IPS-20b (cell line): ENCODE measurements around the gene TXNRD3.
"Not testable (repeated sequence)": the region's sequence is repeated elsewhere in the genome, so short reads cannot be mapped to it uniquely, and the experiment has no call there.

Experiments used
- H3K27ac ChIP-seq: one replicate; pipeline ENCODE4 v1.5.1; 2013; ENCODE audit warnings: low read length
- H3K27me3 ChIP-seq: 2 replicates; pipeline ENCODE4 v1.6.1; 2013; ENCODE audit warnings: mild to moderate bottlenecking, low read length, inconsistent platforms; ENCODE audit not compliant: insufficient read depth
- H3K36me3 ChIP-seq: 2 replicates; pipeline ENCODE4 v1.6.1; 2013; ENCODE audit warnings: low read depth, mild to moderate bottlenecking, inconsistent platforms, low read length, moderate library complexity; ENCODE audit not compliant: insufficient read depth
- H3K4me1 ChIP-seq: 2 replicates; pipeline ENCODE4 v1.6.1; 2013; ENCODE audit warnings: mild to moderate bottlenecking, control low read depth, inconsistent platforms, low read length, moderate library complexity; ENCODE audit not compliant: insufficient read depth
- H3K4me3 ChIP-seq: 2 replicates; pipeline ENCODE4 v1.5.1; 2013; ENCODE audit warnings: mild to moderate bottlenecking, low read length, inconsistent platforms
- H3K9ac ChIP-seq: 2 replicates; pipeline ENCODE4 v1.6.1; 2013; ENCODE audit warnings: low read depth, mild to moderate bottlenecking, inconsistent platforms, low read length, moderate library complexity
- H3K9me3 ChIP-seq: 2 replicates; pipeline ENCODE4 v1.6.1; 2013; ENCODE audit warnings: mild to moderate bottlenecking, low read depth, low read length, inconsistent platforms; ENCODE audit not compliant: insufficient read depth

The TXNRD3 gene

GRCh38 chr3:126609909-126610308 is 45.0 kb downstream of the TXNRD3 start:
- Histone ChIP-seq H3K27me3 (no peaks in the 10 kb centered on the region), H3K27ac (no peak overlapping the region), H3K4me1 (no peaks in the 10 kb centered on the region), H3K4me3 (no peak overlapping the region), H3K9ac (no peak overlapping the region), H3K36me3 (no peaks in the 10 kb centered on the region), H3K9me3 (no peaks in the 10 kb centered on the region)

GRCh38 chr3:126607214-126607908 is 47.6 kb downstream of the TXNRD3 start:
- no peaks in the 10 kb centered on the region for H3K4me1 ChIP-seq

GRCh38 chr3:126606001-126606400 is 48.9 kb downstream of the TXNRD3 start:
- Histone ChIP-seq H3K9ac (no peak overlapping the region), H3K4me1 (no peaks in the 10 kb centered on the region), H3K4me3 (no peak overlapping the region), H3K27ac (no peak overlapping the region), H3K27me3 (no peaks in the 10 kb centered on the region), H3K9me3 (no peaks in the 10 kb centered on the region), H3K36me3 (no peaks in the 10 kb centered on the region)

More at GRCh38 chr3:126607214-126607908, 47.6 kb downstream of the TXNRD3 start:
- no peaks in the 10 kb centered on the region for H3K9me3 ChIP-seq
- H3K4me3 ChIP-seq, result no peak overlapping the region
- no peak overlapping the region for H3K9ac ChIP-seq
- no peak overlapping the region for H3K27ac ChIP-seq
- H3K27me3 ChIP-seq, result no peaks in the 10 kb centered on the region
- H3K36me3 ChIP-seq, result no peaks in the 10 kb centered on the region

- H3K4me1 ChIP-seq, result no peaks in the 10 kb centered on the region
- no peak overlapping the region for H3K9ac ChIP-seq
- no peak overlapping the region for H3K27ac ChIP-seq
- H3K36me3 ChIP-seq, result no peaks in the 10 kb centered on the region
- H3K4me3 ChIP-seq, result no peak overlapping the region
- no peaks in the 10 kb centered on the region for H3K9me3 ChIP-seq
- H3K27me3 ChIP-seq, result no peaks in the 10 kb centered on the region
Observed at GRCh38 chr3:126604691-126605090, 50.2 kb downstream of the TXNRD3 start.

- Histone ChIP-seq H3K9me3 (no peaks in the 10 kb centered on the region), H3K27me3 (no peaks in the 10 kb centered on the region), H3K4me1 (no peaks in the 10 kb centered on the region), H3K27ac (no peak overlapping the region), H3K9ac (no peak overlapping the region), H3K36me3 (no peaks in the 10 kb centered on the region), H3K4me3 (no peak overlapping the region)
Observed at GRCh38 chr3:126599101-126599500, 55.8 kb downstream of the TXNRD3 start.

- not testable (repeated sequence) for H3K27ac ChIP-seq, H3K9me3 ChIP-seq, H3K36me3 ChIP-seq, H3K9ac ChIP-seq, H3K27me3 ChIP-seq, H3K4me3 ChIP-seq, H3K4me1 ChIP-seq
Observed at GRCh38 chr3:126595479-126595878, 59.4 kb downstream of the TXNRD3 start.

GRCh38 chr3:126591515-126591914 is 63.4 kb downstream of the TXNRD3 start:
- not testable (repeated sequence) for H3K4me1 ChIP-seq, H3K27me3 ChIP-seq, H3K27ac ChIP-seq, H3K9ac ChIP-seq, H3K9me3 ChIP-seq, H3K4me3 ChIP-seq, H3K36me3 ChIP-seq

- Histone ChIP-seq H3K9me3 (no peaks in the 10 kb centered on the region), H3K9ac (no peak overlapping the region), H3K4me3 (no peak overlapping the region), H3K27me3 (no peaks in the 10 kb centered on the region), H3K4me1 (no peaks in the 10 kb centered on the region), H3K36me3 (no peaks in the 10 kb centered on the region), H3K27ac (no peak overlapping the region)
Observed at GRCh38 chr3:126582311-126582710, 72.6 kb downstream of the TXNRD3 start.

- H3K27ac ChIP-seq, result no peak overlapping the region
- no peaks in the 10 kb centered on the region for H3K27me3 ChIP-seq
- no peak overlapping the region for H3K4me3 ChIP-seq
- no peak overlapping the region for H3K9ac ChIP-seq
- H3K4me1 ChIP-seq, result no peaks in the 10 kb centered on the region
- H3K9me3 ChIP-seq, result no peaks in the 10 kb centered on the region
- H3K36me3 ChIP-seq, result no peaks in the 10 kb centered on the region
Observed at GRCh38 chr3:126581569-126581968, 73.4 kb downstream of the TXNRD3 start.

- Histone ChIP-seq H3K4me3 (no peak overlapping the region), H3K27me3 (no peaks in the 10 kb centered on the region), H3K4me1 (no peaks in the 10 kb centered on the region), H3K27ac (no peak overlapping the region), H3K9ac (no peak overlapping the region), H3K9me3 (no peaks in the 10 kb centered on the region), H3K36me3 (no peaks in the 10 kb centered on the region)
Observed at GRCh38 chr3:126580746-126581145, 74.2 kb downstream of the TXNRD3 start.

GRCh38 chr3:126578702-126579101 is 76.2 kb downstream of the TXNRD3 start:
- Histone ChIP-seq H3K4me3 (no peak overlapping the region), H3K9ac (no peak overlapping the region), H3K4me1 (no peaks in the 10 kb centered on the region), H3K36me3 (no peaks in the 10 kb centered on the region), H3K27ac (no peak overlapping the region), H3K27me3 (no peaks in the 10 kb centered on the region), H3K9me3 (no peaks in the 10 kb centered on the region)

- no peak overlapping the region for H3K4me3 ChIP-seq
- H3K9me3 ChIP-seq, result no peaks in the 10 kb centered on the region
- no peak overlapping the region for H3K27ac ChIP-seq
- no peaks in the 10 kb centered on the region for H3K4me1 ChIP-seq
- no peak overlapping the region for H3K9ac ChIP-seq
- no peaks in the 10 kb centered on the region for H3K27me3 ChIP-seq
- H3K36me3 ChIP-seq, result no peaks in the 10 kb centered on the region
Observed at GRCh38 chr3:126577261-126577660, 77.7 kb downstream of the TXNRD3 start.
